ENCODE measurements around the gene TMEM54.
"Not testable (repeated sequence)": the region's sequence is repeated elsewhere in the genome, so short reads cannot be mapped to it uniquely, and the experiment has no call there.

The TMEM54 gene

DNA sequence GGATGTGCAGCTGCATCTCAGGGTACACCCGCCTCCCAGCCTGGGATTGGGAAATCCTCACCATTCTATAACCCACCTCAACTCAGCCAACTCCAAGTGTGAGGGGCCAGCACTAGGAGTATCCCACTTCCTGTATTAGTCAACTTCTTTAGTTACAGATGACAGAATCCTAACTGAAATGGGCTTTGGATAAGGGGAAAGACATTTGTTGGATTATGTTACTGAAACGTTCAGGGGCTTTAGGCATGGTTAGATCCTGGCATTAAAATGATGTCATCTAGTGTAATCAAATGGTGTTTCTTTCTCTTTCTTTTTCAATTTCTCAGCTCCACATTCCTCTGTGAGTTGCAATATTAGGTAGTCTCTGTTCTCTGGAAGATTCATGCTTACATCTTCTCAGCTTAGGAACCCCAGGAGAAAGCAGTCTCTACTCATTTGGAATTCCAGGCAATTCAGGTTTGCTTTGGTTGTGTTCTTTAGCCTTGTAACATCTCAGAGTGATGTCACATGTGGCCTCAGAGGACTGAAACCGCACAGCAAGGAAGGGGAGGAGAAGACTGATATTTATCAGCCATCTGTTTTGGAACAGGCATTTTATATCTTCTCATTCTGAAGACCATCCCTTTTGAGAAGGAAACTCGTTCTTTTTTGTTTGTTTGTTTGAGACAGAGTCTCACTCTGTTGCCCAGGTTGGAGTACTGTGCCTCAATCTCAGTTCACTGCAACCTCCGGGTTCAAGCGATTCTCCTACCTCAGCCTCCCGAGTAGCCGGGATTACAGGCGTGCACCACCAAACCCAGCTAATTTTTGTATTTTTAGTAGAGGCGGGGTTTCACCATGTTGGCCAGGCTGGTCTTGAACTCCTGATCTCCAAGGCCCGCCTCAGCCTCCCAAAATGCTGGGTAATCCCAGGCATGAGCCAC is 18.9 kb upstream of the TMEM54 start:
- DNase-seq (ENCODE audit: low read depth), result peak; percentile 67

DNA sequence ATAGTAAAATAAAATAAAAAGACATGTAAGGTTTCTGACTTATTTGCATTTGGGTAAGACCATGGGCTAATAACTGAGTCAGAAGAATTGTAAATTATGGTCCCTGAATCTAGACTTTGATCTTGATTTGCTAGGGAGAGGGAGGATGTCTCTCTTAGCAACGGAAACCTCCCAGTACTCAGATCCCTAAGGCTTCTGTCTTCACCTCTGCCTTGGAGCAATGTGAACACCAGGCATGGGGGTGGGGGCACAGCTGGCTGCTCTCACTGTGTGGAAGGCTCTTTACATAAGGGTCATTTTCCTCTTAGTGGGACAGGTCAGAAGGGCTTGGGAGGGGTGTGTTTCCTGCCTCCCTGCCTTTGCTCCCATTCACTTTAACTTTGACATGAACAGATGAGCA is 17.0 kb upstream of the TMEM54 start:
- no peak for DNase-seq (ENCODE audit: low read depth)

- no peak for DNase-seq (ENCODE audit: low read depth)
These were observed 16.3 kb upstream of the TMEM54 start for GRCh38 chr1:32917521-32917920.

GRCh38 chr1:32915766-32916706 is 14.8 kb upstream of the TMEM54 start:
- peak; percentile 31 for DNase-seq (ENCODE audit: low read depth)

- no peak for DNase-seq (ENCODE audit: low read depth)
These were observed 9.1 kb upstream of the TMEM54 start for GRCh38 chr1:32910319-32910718.

GRCh38 chr1:32907435-32907834 is 6.2 kb upstream of the TMEM54 start:
- DNase-seq (ENCODE audit: low read depth), result peak; percentile 36

- no peak for DNase-seq (ENCODE audit: low read depth)
These were observed 5.5 kb upstream of the TMEM54 start for GRCh38 chr1:32906654-32907053.

- not testable (repeated sequence) for DNase-seq (ENCODE audit: low read depth)
These were observed 4.4 kb upstream of the TMEM54 start for GRCh38 chr1:32905588-32905987.

DNA sequence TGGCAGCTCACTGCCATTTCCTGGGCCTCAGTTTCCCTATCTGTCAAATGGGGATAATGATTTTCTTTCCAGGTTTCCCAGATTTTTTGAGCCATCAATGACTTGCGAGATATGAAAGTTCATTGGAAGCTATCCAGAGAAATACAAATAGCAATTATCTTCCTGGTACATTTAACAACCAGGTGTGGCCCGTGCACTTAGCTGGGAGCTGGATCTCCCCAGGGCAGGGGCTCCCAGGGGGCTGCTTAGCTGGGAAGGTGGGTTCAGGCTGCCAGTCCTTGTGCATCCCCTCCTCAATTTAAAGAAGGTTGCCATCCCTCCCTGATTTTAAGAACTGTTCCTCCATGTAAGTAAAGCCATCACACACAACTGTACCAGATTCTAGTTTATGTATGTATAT is 3.6 kb upstream of the TMEM54 start:
- DNase-seq (ENCODE audit: low read depth), result no peak

- peak; percentile 33 for DNase-seq (ENCODE audit: low read depth)
These were observed 3.0 kb upstream of the TMEM54 start for GRCh38 chr1:32903991-32904785.

DNA sequence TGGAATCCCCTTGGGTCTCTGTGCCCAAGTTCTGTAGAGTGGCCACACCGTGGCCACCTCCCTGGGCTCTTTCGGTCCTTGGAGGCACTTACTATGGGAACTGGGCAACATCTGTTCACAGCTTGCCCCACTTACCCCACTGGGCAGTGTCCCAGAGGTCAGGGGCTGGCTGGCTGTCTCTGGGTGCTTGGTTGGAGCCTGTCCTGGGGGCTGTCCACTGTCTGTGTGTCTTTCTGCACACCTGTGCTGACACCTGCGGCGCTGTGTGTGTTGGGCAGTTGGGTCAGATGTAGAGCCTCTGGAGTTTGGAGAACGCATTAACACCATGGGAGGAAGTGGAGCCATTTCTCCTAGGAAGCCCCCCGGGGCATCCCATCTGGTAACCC is 1.3 kb upstream of the TMEM54 start:
- no peak for DNase-seq (ENCODE audit: low read depth)

DNA sequence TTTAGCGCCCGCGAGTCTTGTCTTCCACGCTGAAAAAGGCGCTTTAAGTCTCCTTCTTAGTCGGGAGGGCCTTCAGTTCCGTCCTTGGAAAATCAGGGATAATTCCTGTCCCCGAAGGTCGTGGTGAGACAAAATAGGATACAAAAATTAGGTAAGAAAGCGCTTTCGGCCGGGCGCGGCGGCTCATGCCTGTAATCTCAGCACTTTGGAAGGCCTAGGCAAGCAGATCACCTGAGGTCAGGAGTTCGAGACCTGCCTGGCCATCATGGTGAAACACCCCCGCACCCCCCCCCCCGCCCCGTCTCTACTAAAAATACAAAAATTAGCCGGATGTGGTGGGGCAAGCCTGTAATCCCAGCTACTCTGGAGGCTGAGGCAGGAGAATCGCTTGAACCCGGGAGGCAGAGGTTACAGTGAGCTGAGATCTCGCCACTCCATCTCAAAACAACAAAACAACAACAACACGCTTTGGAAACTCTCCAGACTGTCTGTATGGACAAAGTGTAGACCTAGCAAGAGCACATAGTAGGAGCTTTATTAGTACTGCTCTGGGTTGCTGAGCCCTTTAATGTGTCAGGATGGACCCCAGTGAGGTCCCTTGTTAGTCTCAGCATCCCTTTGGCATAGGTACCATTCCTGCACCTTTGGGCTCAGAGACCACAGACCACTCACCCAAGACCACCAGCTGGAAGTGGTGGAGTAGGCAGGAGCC is 790 bp upstream of the TMEM54 start:
- DNase-seq (ENCODE audit: low read depth), result no peak

DNA sequence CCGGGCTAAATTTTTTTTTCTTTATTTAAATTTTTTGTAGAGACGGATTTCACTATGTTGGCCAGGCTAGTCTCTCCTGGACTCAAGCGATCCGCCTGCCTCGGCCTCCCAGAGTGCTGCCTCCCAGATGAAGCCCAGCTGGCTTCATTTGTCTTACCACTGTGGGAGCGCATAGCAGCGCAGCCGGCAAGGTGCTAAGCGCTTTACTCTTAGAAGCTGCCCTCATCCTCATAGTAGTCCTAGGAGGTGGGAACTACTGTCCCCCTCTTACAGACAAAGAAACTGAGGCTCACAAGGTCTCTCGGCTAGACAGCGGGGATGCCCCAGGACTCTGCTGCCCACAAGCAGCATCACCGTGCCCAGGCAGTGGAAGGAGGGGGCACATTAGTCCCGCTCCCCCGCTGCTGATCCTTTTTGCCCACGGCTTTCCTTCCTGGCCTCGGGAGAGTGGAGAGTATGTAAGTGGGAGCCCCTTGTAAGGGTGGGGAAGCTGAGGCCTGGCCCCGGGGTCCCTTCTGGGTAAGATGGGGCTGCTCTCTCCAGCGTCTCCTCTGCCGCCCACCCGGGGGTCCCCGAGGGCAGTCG is 726 bp downstream of the TMEM54 start:
- DNase-seq (ENCODE audit: low read depth), result no peak

GRCh38 chr1:32899586-32900296 is 1.4 kb downstream of the TMEM54 start:
- no peak for DNase-seq (ENCODE audit: low read depth)

DNA sequence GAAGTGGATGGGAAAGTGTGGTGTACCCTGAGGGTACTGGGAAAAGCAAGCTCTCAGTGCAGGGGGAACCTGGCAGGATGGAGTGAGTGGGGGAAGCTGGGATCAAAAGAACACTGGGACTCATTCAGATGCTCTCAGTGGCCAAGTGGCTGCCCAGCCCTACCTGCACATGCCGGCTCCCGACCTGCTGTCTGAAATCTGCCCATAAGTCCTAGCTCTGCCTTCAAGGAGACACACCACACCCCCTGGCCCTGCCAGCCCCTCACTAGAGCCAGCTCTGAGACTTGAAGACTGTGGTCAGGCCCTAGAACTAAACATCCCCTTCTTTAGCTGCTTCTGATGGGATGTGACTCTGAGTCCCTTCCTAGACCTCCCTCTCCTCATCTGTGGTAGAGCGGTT is 2.2 kb downstream of the TMEM54 start:
- no peak for DNase-seq (ENCODE audit: low read depth)

DNA sequence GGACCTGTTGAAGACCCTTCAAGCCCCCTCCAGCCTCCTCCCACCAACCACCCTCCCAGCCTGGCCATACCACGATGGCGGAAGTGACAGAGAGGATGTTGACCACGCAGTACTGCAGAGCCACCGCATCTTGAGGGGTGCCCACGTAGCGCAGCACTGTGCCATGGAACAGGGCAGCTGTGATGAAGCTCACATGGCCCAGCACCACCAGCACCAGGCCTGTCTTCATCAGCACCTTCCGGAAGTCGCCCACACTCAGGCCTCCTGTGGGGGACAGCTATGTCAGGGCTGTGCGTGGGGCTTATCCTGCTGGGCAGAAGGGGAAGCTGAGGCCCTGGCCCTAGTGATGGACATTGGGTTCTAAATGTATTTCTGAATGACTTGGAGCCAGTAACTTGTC is 3.1 kb downstream of the TMEM54 start:
- DNase-seq (ENCODE audit: low read depth), result no peak

DNA sequence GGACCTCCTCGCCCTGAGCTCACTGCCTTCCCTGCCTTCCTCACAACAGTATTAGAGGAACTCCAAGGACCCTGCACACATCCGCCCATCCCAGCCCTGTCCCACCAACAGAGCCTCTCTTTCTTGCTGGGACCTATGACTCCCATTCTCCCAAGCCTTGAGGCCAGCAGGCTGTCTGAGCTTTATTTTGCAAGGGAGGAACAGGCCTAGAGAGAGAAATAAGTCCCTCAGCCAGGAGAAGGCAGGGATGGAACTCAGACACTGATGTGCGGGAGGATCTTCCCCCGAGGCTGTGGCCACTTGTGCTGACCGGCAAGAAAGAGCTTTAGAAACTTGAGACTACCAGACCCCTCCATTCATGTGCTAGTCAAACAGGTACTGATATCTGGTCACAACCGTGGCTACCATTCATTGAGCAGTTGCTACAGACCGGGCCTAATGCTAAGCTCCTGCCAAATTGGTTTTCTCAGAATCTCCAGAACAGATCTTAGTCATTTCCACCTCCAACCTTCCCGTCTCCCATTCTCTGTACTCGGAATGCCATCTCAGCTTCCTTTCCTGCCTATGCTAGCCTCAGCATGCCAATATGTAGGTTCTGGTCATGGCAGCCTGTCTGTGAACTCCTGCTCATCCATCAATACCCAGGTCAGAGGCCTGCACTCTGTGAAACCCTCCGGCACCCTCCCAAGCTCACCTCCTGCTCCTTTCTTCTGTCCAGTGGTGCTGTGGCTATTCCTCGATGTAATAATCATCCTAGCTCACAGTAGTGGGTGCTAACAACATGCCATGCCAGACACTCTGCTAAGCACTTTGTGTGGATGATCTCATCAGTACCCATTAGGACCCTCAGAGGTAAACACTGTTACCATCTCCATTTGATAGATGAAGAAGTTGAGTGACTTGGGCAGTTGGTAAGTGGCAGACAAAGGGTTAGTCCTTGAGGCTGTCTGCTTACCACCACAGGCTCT is 3.8 kb downstream of the TMEM54 start:
- no peak for DNase-seq (ENCODE audit: low read depth)

GRCh38 chr1:32896451-32896850 is 4.7 kb downstream of the TMEM54 start:
- no peak for DNase-seq (ENCODE audit: low read depth)

Measured in ELR (cell line).